ENCODE data around the gene CCNA2. TPM values are rescaled to one million over a fixed set of nuclear protein-coding genes. Genes with fewer than 3 reads are reported as not detected.

CCNA2 gene
- polyA plus RNA-seq, 2 of the 4 experiments (the other 2 are of a cell fraction): 34.9 to 51.0 TPM

GRCh38 chr4:121824950-121825349 lies 1.3 kb upstream of the CCNA2 start:
- 49% methylated on average over 2 of the region's 2 CpGs for WGBS (ENCODE audit: missing lambda C conversion rate)
- H3K4me2 ChIP-seq: no peak overlapping the region
- CTCF ChIA-PET: no interaction called here
- no peak for FAIRE-seq
- ATAC-seq: no peak
- POLR2A ChIA-PET: no interaction called here
- H3K4me3 ChIP-seq: no peak overlapping the region
- no peaks in the 10 kb centered on the region for H3K9me3 ChIP-seq
- DNase-seq (ENCODE audit: low read depth in 1 of 2, low spot score in 1 of 2): no peak
- H3K27ac ChIP-seq: no peak overlapping the region
- no peak for TF ChIP-seq ESRRA (IDR thresholded peaks at IDR 0.05; ENCODE audit: borderline replicate concordance, low read length)
- no peak for TF ChIP-seq FOXS1 (CRISPR knock-in tag; IDR thresholded peaks at IDR 0.05)
- no peak for TF ChIP-seq KDM5A (IDR thresholded peaks at IDR 0.05)
- no peak for TF ChIP-seq ZC3H11A (IDR thresholded peaks at IDR 0.05)
- no peak for TF ChIP-seq TP53 (CRISPR knock-in tag; IDR thresholded peaks at IDR 0.05)
- H3K4me1 ChIP-seq: peaks cover 26% of the 10 kb centered on the region; the same call in 2 of the 3 replicates

- ChIA-PET CTCF (interaction anchor here (0.7 kb wide), 1 partner anchor 888 kb away, joined by 3 read pairs; no protein-coding TSS in a partner anchor), POLR2A (interaction anchor here (0.6 kb wide), 1 partner anchor 443 kb away, joined by 6 read pairs; no protein-coding TSS in a partner anchor)
- Histone ChIP-seq H3K4me2 (peak overlapping the region; percentile 88), H3K4me1 (peaks cover 33% of the 10 kb centered on the region; the same call in 2 of the 3 replicates), H3K27ac (peak overlapping the region; percentile 68 to 93), H3K4me3 (peak overlapping the region; percentile 91), H3K9me3 (no peaks in the 10 kb centered on the region)
- DNase-seq (ENCODE audit: low read depth in 1 of 2, low spot score in 1 of 2) (no peak), ATAC-seq (no peak; a peak in 1 of 6 replicates), FAIRE-seq (no peak)
- WGBS (ENCODE audit: missing lambda C conversion rate): 3% methylated on average over 8 of the region's 8 CpGs
- TF ChIP-seq TFCP2L1 (CRISPR knock-in tag; IDR thresholded peaks at IDR 0.05): no peak
- TF ChIP-seq, protein P1, sequence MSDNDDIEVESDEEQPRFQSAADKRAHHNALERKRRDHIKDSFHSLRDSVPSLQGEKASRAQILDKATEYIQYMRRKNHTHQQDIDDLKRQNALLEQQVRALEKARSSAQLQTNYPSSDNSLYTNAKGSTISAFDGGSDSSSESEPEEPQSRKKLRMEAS (IDR thresholded peaks at IDR 0.05): no peak
- TF ChIP-seq PHF8 (IDR thresholded peaks at IDR 0.05; ENCODE audit: borderline replicate concordance, low read depth): peak; percentile 22; the same call in 1 of the 2 replicates
- TF ChIP-seq RAD21 (conservative IDR thresholded peaks at IDR 0.05 in 1 of 2, IDR thresholded peaks at IDR 0.05 in 1 of 2): no peak
Observed at GRCh38 chr4:121824171-121824527, 466 bp upstream of the CCNA2 start.

DNA sequence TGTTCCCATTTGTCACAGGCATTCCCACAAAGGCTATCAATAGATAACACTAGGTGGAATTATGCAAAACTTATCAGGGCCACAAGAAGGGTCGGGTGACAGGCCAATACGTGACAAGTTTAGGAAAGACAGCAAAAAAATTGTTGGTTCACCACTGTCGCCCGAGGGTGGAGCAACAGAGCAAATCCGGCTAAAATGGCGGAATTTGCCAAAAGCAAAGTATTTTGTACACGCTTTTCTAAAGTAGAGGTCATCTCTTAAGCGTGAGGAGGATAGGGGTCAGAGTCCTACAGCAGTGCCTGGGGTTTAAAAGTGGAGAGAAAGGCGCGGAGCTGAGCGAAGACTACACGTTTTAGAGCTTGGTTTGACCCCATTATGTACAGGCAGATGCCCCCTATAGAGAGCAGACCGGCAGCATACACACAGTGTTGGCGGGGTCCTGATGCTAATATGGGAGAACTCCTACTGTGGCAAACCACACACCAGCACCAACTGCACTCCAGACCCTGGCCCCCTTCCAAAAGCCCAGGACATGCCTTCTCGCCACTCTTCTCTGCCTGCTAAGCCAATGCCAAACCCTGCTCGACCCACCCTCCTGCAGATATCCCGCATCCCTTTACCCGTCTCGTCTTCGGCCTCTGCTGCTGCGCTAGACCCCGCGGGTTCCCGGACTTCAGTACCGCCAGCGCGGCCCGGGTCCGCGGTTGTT lies 733 bp downstream of the CCNA2 start:
- ATAC-seq (peak; percentile 72 to 76), DNase-seq (ENCODE audit: low read depth in 1 of 2, low spot score in 1 of 2) (peak; percentile 23 to 25), FAIRE-seq (no peak)
- H3K4me3 ChIP-seq: peak overlapping the region; percentile 91
- POLR2A ChIA-PET: interaction anchor here (0.7 to 1.1 kb wide), 2 partner anchors 22 to 33 kb away, joined by 3 to 4 read pairs; partner anchors contain the start of gene EXOSC9
- peak overlapping the region; percentile 70 to 93 for H3K27ac ChIP-seq
- peaks cover 33% of the 10 kb centered on the region; the same call in 2 of the 3 replicates for H3K4me1 ChIP-seq
- WGBS (ENCODE audit: missing lambda C conversion rate): under 1% methylated on average over 13 of the region's 30 CpGs
- H3K4me2 ChIP-seq: peak overlapping the region; percentile 88
- TF ChIP-seq MYC (IDR thresholded peaks at IDR 0.05; ENCODE audit: borderline replicate concordance, low read length): no peak
- TF ChIP-seq RFX5 (IDR thresholded peaks at IDR 0.05): no peak
- no peak for TF ChIP-seq SMC3 (IDR thresholded peaks at IDR 0.05)
- H3K9me3 ChIP-seq: no peaks in the 10 kb centered on the region
- CTCF ChIA-PET: no interaction called here

DNA sequence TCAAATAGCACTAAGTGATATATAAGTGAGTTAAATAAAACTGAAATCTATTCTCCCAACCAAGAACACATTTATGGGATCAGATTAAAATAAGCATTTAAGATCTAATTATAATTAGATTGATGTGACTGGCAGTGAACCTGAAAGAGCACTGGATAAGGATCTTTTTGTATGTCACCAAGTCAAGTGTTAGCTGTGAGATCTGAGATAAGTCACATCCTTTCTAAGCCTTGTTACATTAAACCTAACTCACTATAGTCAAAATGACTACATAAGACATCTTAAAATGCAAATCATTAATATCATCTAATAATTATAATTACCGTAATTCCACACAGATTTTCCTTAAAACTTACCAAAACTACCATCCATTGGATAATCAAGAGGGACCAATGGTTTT lies 1.6 kb downstream of the CCNA2 start:
- peak overlapping the region; percentile 88 for H3K4me2 ChIP-seq
- no peak for DNase-seq (ENCODE audit: low read depth in 1 of 2, low spot score in 1 of 2)
- CTCF ChIA-PET: no interaction called here

More for the DNA sequence above, 1.6 kb downstream of the CCNA2 start:
- Histone ChIP-seq H3K4me1 (peaks cover 28% of the 10 kb centered on the region; the same call in 2 of the 3 replicates), H3K9me3 (no peaks in the 10 kb centered on the region), H3K4me3 (peak overlapping the region; percentile 91), H3K27ac (peak overlapping the region in 1 of 2 experiments; percentile 93; a peak in 1 of 6 replicates)
- FAIRE-seq (no peak), ATAC-seq (no peak)
- TF ChIP-seq NR3C1 (IDR thresholded peaks at IDR 0.05): no peak
- TF ChIP-seq KDM5A (IDR thresholded peaks at IDR 0.05): no peak
- no peak for TF ChIP-seq CTCF (IDR thresholded peaks at IDR 0.05)
- TF ChIP-seq HDAC2 (IDR thresholded peaks at IDR 0.05): no peak
- TF ChIP-seq BCL3 (IDR thresholded peaks at IDR 0.05): no peak
- no peak for TF ChIP-seq MAFK (IDR thresholded peaks at IDR 0.05; ENCODE audit: partially characterized antibody)
- no peak for TF ChIP-seq HOXB5 (CRISPR knock-in tag; IDR thresholded peaks at IDR 0.05)
- no peak for TF ChIP-seq CBX8 (IDR thresholded peaks at IDR 0.05)
- POLR2A ChIA-PET: no interaction called here
- 75% methylated on average over 1 of the region's 1 CpG for WGBS (ENCODE audit: missing lambda C conversion rate)

Data from A549 (cell line).